Activated CD4-positive, alpha-beta T cell treated with anti-CD3 and anti-CD28 coated beads for 36 hours (primary cell): ENCODE results near the gene ZNF770. TPM values are rescaled to one million over a fixed set of nuclear protein-coding genes. Genes with fewer than 3 reads are reported as not detected.

Source experiments
- ATAC-seq: fragments of 200-7000 bp; cut with Tn5 transposase; one replicate; pipeline ENCODE4 v1.10.0; 2021; ENCODE audit warnings: mild to moderate bottlenecking, moderate library complexity
- CTCF ChIA-PET: fragments of 350-600 bp; sonication (Branson Sonifier 250); formaldehyde crosslinking; loops from one replicate; lab custom pipeline; 2021; ENCODE audit warnings: antibody characterized with exemption; lab: Charles Lee
- POLR2A ChIA-PET: fragments of 350-600 bp; sonication (Branson Sonifier 250); formaldehyde crosslinking; loops from one replicate; lab custom pipeline; 2021; ENCODE audit warnings: antibody characterized with exemption, inconsistent platforms; lab: Charles Lee
- DNase-seq: peaks from one replicate; pipeline ENCODE4 v3.0.0-alpha.2; 2020
- H3K27ac Mint-ChIP-seq: one replicate; pipeline ENCODE4 v1.8.0; 2021; ENCODE audit warnings: mixed read lengths
- H3K27me3 Mint-ChIP-seq: one replicate; pipeline ENCODE4 v1.8.0; 2021; ENCODE audit warnings: mixed read lengths
- H3K36me3 Mint-ChIP-seq: one replicate; pipeline ENCODE4 v1.8.0; 2021; ENCODE audit warnings: low read depth, mixed read lengths
- H3K4me1 Mint-ChIP-seq: one replicate; pipeline ENCODE4 v1.8.0; 2021; ENCODE audit warnings: mixed read lengths
- H3K4me3 Mint-ChIP-seq: one replicate; pipeline ENCODE4 v1.8.0; 2021; ENCODE audit warnings: mild to moderate bottlenecking, moderate library complexity, mixed read lengths
- H3K9me3 Mint-ChIP-seq: one replicate; pipeline ENCODE4 v1.8.0; 2021; ENCODE audit warnings: low read depth, mixed read lengths
- intact Hi-C, 2 experiments: fragments of 100-400 bp; cut with DNase I in 1 of 2; cut with micrococcal nuclease in 1 of 2; formaldehyde crosslinking; loops; one replicate each; pipeline versions ENCODE4 v1.14.2 to v1.15.1; 2022 to 2024; cut with DNase I, micrococcal nuclease
- total RNA-seq, 2 experiments: library from RNA; stranded (reverse); gene quantifications; one replicate each; pipeline ENCODE4 v1.2.3, GENCODE V29; 2021

Gene ZNF770
- total RNA-seq, 2 experiments from 2014 or later: 64.1 to 65.1 TPM

- ChIA-PET CTCF (no interaction called here), POLR2A (no interaction called here)
- H3K9me3 Mint-ChIP-seq: no peaks in the 10 kb centered on the region
- no peaks in the 10 kb centered on the region for H3K4me1 Mint-ChIP-seq
- H3K27me3 Mint-ChIP-seq: peaks cover 4% of the 10 kb centered on the region
- no peak overlapping the region for H3K27ac Mint-ChIP-seq
- H3K36me3 Mint-ChIP-seq: no peaks in the 10 kb centered on the region
- intact Hi-C loops: no loop called here
- no peak for DNase-seq
- H3K4me3 Mint-ChIP-seq: no peak overlapping the region
- no peak for ATAC-seq
These were observed 12.4 kb upstream of the ZNF770 start for GRCh38 chr15:35000511-35000910.

GRCh38 chr15:34999906-35000305 lies 11.8 kb upstream of the ZNF770 start:
- CTCF ChIA-PET: no interaction called here
- intact Hi-C loops: no loop called here
- POLR2A ChIA-PET: no interaction called here
- ATAC-seq (no peak), DNase-seq (no peak)
- Mint-ChIP-seq H3K27me3 (peaks cover 7% of the 10 kb centered on the region), H3K9me3 (no peaks in the 10 kb centered on the region), H3K4me1 (peaks cover 2% of the 10 kb centered on the region), H3K36me3 (no peaks in the 10 kb centered on the region), H3K4me3 (no peak overlapping the region), H3K27ac (no peak overlapping the region)

GRCh38 chr15:34994925-34995324 lies 6.8 kb upstream of the ZNF770 start:
- ChIA-PET CTCF (no interaction called here), POLR2A (no interaction called here)
- no peaks in the 10 kb centered on the region for H3K36me3 Mint-ChIP-seq
- H3K4me3 Mint-ChIP-seq: no peak overlapping the region
- peaks cover 7% of the 10 kb centered on the region for H3K27me3 Mint-ChIP-seq
- no peak for ATAC-seq
- intact Hi-C loops: no loop called here
- DNase-seq: no peak
- H3K9me3 Mint-ChIP-seq: no peaks in the 10 kb centered on the region
- H3K4me1 Mint-ChIP-seq: peaks cover 17% of the 10 kb centered on the region
- H3K27ac Mint-ChIP-seq: no peak overlapping the region

GRCh38 chr15:34993877-34994276 lies 5.8 kb upstream of the ZNF770 start:
- intact Hi-C loops: no loop called here

GRCh38 chr15:34993412-34993811 lies 5.3 kb upstream of the ZNF770 start:
- POLR2A ChIA-PET: no interaction called here
- DNase-seq: peak; percentile 46
- H3K36me3 Mint-ChIP-seq: peaks cover 2% of the 10 kb centered on the region

More at GRCh38 chr15:34993877-34994276, 5.8 kb upstream of the ZNF770 start:
- ChIA-PET CTCF (interaction anchor here (1.0 kb wide), 1 partner anchor 24 kb away, joined by 3 read pairs; the partner anchor contains the start of gene AQR), POLR2A (interaction anchor here (0.6 kb wide), 1 partner anchor 10 kb away, joined by 3 read pairs; no protein-coding TSS in a partner anchor)
- Mint-ChIP-seq H3K4me3 (peak overlapping the region; percentile 42), H3K9me3 (no peaks in the 10 kb centered on the region), H3K4me1 (peaks cover 27% of the 10 kb centered on the region), H3K27ac (peak overlapping the region; percentile 80), H3K36me3 (no peaks in the 10 kb centered on the region), H3K27me3 (peaks cover 7% of the 10 kb centered on the region)
- DNase-seq (peak; percentile 43), ATAC-seq (peak; percentile 93)

GRCh38 chr15:34987609-34988026 lies 469 bp downstream of the ZNF770 start:
- ATAC-seq (no peak), DNase-seq (no peak)
- Mint-ChIP-seq H3K4me3 (peak overlapping the region; percentile 97), H3K36me3 (peaks cover 40% of the 10 kb centered on the region), H3K27ac (peak overlapping the region; percentile 98), H3K9me3 (no peaks in the 10 kb centered on the region), H3K4me1 (peaks cover 32% of the 10 kb centered on the region), H3K27me3 (no peaks in the 10 kb centered on the region)
- intact Hi-C loops: loop anchor here (1.0 to 10.0 kb wide), 9 partner anchors 18 to 1590 kb away; partner anchors contain the start of genes AQR (in 2 of the 2), AVEN (in 2 of the 2), DPH6 (in 2 of the 2) and CDIN1 (in 1 of the 2)
- ChIA-PET CTCF (interaction anchor here (0.8 to 5.8 kb wide), 5 partner anchors 11 to 366 kb away, joined by 3 to 68 read pairs (median 4); partner anchors contain the start of gene AQR), POLR2A (interaction anchor here (0.7 to 2.9 kb wide), 4 partner anchors 13 to 86 kb away, joined by 3 to 45 read pairs (median 5); partner anchors contain the start of gene AQR)

More at GRCh38 chr15:34993412-34993811, 5.3 kb upstream of the ZNF770 start:
- peak overlapping the region; percentile 80 for H3K27ac Mint-ChIP-seq
- intact Hi-C loops: no loop called here
- ATAC-seq: peak; percentile 68
- H3K4me3 Mint-ChIP-seq: peak overlapping the region; percentile 42
- no peaks in the 10 kb centered on the region for H3K9me3 Mint-ChIP-seq
- CTCF ChIA-PET: interaction anchor here (1.0 kb wide), 1 partner anchor 24 kb away, joined by 3 read pairs; the partner anchor contains the start of gene AQR
- peaks cover 7% of the 10 kb centered on the region for H3K27me3 Mint-ChIP-seq
- peaks cover 27% of the 10 kb centered on the region for H3K4me1 Mint-ChIP-seq

- Mint-ChIP-seq H3K27ac (peak overlapping the region; percentile 98), H3K36me3 (peaks cover 46% of the 10 kb centered on the region), H3K4me1 (peaks cover 32% of the 10 kb centered on the region), H3K27me3 (no peaks in the 10 kb centered on the region), H3K9me3 (no peaks in the 10 kb centered on the region), H3K4me3 (peak overlapping the region; percentile 97)
- ChIA-PET POLR2A (interaction anchor here (2.9 kb wide), 1 partner anchor 17 kb away, joined by 45 read pairs; the partner anchor contains the start of gene AQR), CTCF (interaction anchor here (1.2 to 5.8 kb wide), 3 partner anchors 10 to 17 kb away, joined by 3 to 68 read pairs (median 7); partner anchors contain the start of gene AQR)
- DNase-seq (no peak), ATAC-seq (no peak)
- intact Hi-C loops: loop anchor here (5.0 to 10.0 kb wide), 6 partner anchors 560 to 1590 kb away; partner anchors contain the start of genes AVEN (in 2 of the 2), CDIN1 (in 1 of the 2), DPH6 (in 1 of the 2) and EMC7 (in 1 of the 2)
These were observed 1.2 kb downstream of the ZNF770 start for GRCh38 chr15:34986771-34987480.

GRCh38 chr15:34986326-34986725 lies 1.8 kb downstream of the ZNF770 start:
- Mint-ChIP-seq H3K9me3 (no peaks in the 10 kb centered on the region), H3K27ac (peak overlapping the region; percentile 98), H3K27me3 (no peaks in the 10 kb centered on the region), H3K4me1 (peaks cover 35% of the 10 kb centered on the region), H3K4me3 (peak overlapping the region; percentile 97), H3K36me3 (peaks cover 51% of the 10 kb centered on the region)
- ChIA-PET POLR2A (no interaction called here), CTCF (interaction anchor here (1.2 to 5.8 kb wide), 3 partner anchors 10 to 16 kb away, joined by 3 to 68 read pairs (median 7); partner anchors contain the start of gene AQR)
- intact Hi-C loops: loop anchor here (5.0 to 10.0 kb wide), 6 partner anchors 561 to 1591 kb away; partner anchors contain the start of genes AVEN (in 2 of the 2), CDIN1 (in 1 of the 2), DPH6 (in 1 of the 2) and EMC7 (in 1 of the 2)
- ATAC-seq (no peak), DNase-seq (no peak)

GRCh38 chr15:34984889-34985630 lies 3.0 kb downstream of the ZNF770 start:
- ChIA-PET POLR2A (no interaction called here), CTCF (interaction anchor here (1.7 to 5.8 kb wide), 3 partner anchors 11 to 15 kb away, joined by 12 to 68 read pairs (median 15); partner anchors contain the start of gene AQR)
- peak overlapping the region; percentile 75 for H3K27ac Mint-ChIP-seq
- DNase-seq: no peak
- H3K4me1 Mint-ChIP-seq: peaks cover 37% of the 10 kb centered on the region
- no peaks in the 10 kb centered on the region for H3K9me3 Mint-ChIP-seq
- H3K4me3 Mint-ChIP-seq: peak overlapping the region; percentile 59
- H3K27me3 Mint-ChIP-seq: no peaks in the 10 kb centered on the region
- intact Hi-C loops: loop anchor here (5.0 to 10.0 kb wide), 6 partner anchors 562 to 1592 kb away; partner anchors contain the start of genes AVEN (in 2 of the 2), CDIN1 (in 1 of the 2), DPH6 (in 1 of the 2) and EMC7 (in 1 of the 2)
- peaks cover 53% of the 10 kb centered on the region for H3K36me3 Mint-ChIP-seq
- ATAC-seq: peak; percentile 3

GRCh38 chr15:34976743-34977142 lies 11.3 kb downstream of the ZNF770 start:
- CTCF ChIA-PET: interaction anchor here (1.4 to 1.8 kb wide), 2 partner anchors 10 to 468 kb away, joined by 4 to 7 read pairs; no protein-coding TSS in a partner anchor
- H3K36me3 Mint-ChIP-seq: peaks cover 14% of the 10 kb centered on the region

More at GRCh38 chr15:34976743-34977142, 11.3 kb downstream of the ZNF770 start:
- H3K27ac Mint-ChIP-seq: no peak overlapping the region
- H3K9me3 Mint-ChIP-seq: no peaks in the 10 kb centered on the region
- POLR2A ChIA-PET: no interaction called here
- intact Hi-C loops: no loop called here
- no peak for ATAC-seq
- H3K27me3 Mint-ChIP-seq: no peaks in the 10 kb centered on the region
- peaks cover 9% of the 10 kb centered on the region for H3K4me1 Mint-ChIP-seq
- no peak for DNase-seq
- no peak overlapping the region for H3K4me3 Mint-ChIP-seq
